ENCODE results near the gene VMP1.

- TF ChIP-seq POLR2A (IDR thresholded peaks at IDR 0.05; ENCODE audit: low read depth, low read length) (no peak), RAD21 (IDR thresholded peaks at IDR 0.05; ENCODE audit: low read length) (no peak), CTCF (conservative IDR thresholded peaks at IDR 0.05; ENCODE audit: low read depth, low read length) (no peak), RFX5 (IDR thresholded peaks at IDR 0.05; ENCODE audit: low read depth, low read length) (no peak), ELK1 (IDR thresholded peaks at IDR 0.05; ENCODE audit: borderline replicate concordance, low read depth, low read length) (no peak), MAZ (IDR thresholded peaks at IDR 0.05; ENCODE audit: borderline replicate concordance, low read depth, low read length) (no peak), CHD1 (IDR thresholded peaks at IDR 0.05; ENCODE audit: low read depth, low read length) (no peak), BHLHE40 (IDR thresholded peaks at IDR 0.05; ENCODE audit: low read depth, low read length) (0 out of 2 replicates have a peak, but pooled peaks have one; percentile 4), MXI1 (IDR thresholded peaks at IDR 0.05; ENCODE audit: borderline replicate concordance, low read depth, low read length) (no peak), RCOR1 (IDR thresholded peaks at IDR 0.05; ENCODE audit: insufficient replicate concordance, low read length) (no peak), MAFK (IDR thresholded peaks at IDR 0.05; ENCODE audit: low read depth, low read length) (no peak), CEBPB (IDR thresholded peaks at IDR 0.05; ENCODE audit: low read depth, low read length) (no peak), SMC3 (IDR thresholded peaks at IDR 0.05; ENCODE audit: low read depth, low read length) (no peak)
Observed at GRCh38 chr17:59756236-59756818, 48.9 kb downstream of the VMP1 start.

All from IMR-90 (cell line).